Esophagus squamous epithelium (tissue), 4 donors: ENCODE data around the gene DHFR2.

Experiments used
- POLR2A ChIP-seq, 4 donors: fragments of 450-650 bp; IDR thresholded peaks; one replicate each; pipeline ENCODE4 v1.6.1; 2017; ENCODE audit warnings: antibody characterized with exemption in 4 of 4, mild to moderate bottlenecking in 4 of 4, moderate library complexity in 3 of 4
- TF ChIP-seq, protein P1 (sequence below), 6 experiments: fragments of 450-650 bp in 4 of 6; fragments of 200-600 bp in 2 of 6; sonication (generic) in 2 of 6; IDR thresholded peaks; one replicate each; pipeline ENCODE4 v1.5.1; 2016 to 2019; ENCODE audit warnings: antibody characterized with exemption in 6 of 6, mild to moderate bottlenecking in 4 of 6, moderate library complexity in 4 of 6

DNA sequence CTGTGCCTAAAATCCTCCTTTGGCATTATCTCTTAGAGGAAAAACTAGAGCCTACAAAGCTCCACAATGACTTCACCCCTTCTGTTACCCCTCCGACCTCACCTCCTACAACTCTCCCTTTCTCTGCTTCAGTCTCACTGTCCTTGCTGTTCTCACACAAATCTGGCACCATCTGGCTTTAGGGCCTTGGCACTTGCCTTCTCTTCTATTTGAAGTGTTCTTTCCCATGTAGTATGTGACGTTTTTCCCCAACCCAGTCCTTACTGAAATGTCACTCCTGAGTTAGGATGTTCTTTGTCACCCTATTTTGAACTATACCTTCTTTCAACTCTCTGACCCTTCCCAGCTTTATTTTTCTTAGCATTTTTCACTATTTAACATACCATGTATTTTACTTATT is 43.1 kb downstream of the DHFR2 start:
- TF ChIP-seq, protein P1, sequence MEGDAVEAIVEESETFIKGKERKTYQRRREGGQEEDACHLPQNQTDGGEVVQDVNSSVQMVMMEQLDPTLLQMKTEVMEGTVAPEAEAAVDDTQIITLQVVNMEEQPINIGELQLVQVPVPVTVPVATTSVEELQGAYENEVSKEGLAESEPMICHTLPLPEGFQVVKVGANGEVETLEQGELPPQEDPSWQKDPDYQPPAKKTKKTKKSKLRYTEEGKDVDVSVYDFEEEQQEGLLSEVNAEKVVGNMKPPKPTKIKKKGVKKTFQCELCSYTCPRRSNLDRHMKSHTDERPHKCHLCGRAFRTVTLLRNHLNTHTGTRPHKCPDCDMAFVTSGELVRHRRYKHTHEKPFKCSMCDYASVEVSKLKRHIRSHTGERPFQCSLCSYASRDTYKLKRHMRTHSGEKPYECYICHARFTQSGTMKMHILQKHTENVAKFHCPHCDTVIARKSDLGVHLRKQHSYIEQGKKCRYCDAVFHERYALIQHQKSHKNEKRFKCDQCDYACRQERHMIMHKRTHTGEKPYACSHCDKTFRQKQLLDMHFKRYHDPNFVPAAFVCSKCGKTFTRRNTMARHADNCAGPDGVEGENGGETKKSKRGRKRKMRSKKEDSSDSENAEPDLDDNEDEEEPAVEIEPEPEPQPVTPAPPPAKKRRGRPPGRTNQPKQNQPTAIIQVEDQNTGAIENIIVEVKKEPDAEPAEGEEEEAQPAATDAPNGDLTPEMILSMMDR (IDR thresholded peaks at IDR 0.05): no peak
- no peak for TF ChIP-seq POLR2A (IDR thresholded peaks at IDR 0.05)
